GM12874 (cell line): ENCODE data around the gene ZNF566.

ENCODE experiments used
- TF ChIP-seq, protein P1 (sequence below): IDR thresholded peaks from 2 replicates; pipeline ENCODE4 v1.5.1; 2011; ENCODE audit warnings: low read depth, mild to moderate bottlenecking, control low read depth, low read length, moderate library complexity; ENCODE audit not compliant: insufficient read depth

The ZNF566 gene

DNA sequence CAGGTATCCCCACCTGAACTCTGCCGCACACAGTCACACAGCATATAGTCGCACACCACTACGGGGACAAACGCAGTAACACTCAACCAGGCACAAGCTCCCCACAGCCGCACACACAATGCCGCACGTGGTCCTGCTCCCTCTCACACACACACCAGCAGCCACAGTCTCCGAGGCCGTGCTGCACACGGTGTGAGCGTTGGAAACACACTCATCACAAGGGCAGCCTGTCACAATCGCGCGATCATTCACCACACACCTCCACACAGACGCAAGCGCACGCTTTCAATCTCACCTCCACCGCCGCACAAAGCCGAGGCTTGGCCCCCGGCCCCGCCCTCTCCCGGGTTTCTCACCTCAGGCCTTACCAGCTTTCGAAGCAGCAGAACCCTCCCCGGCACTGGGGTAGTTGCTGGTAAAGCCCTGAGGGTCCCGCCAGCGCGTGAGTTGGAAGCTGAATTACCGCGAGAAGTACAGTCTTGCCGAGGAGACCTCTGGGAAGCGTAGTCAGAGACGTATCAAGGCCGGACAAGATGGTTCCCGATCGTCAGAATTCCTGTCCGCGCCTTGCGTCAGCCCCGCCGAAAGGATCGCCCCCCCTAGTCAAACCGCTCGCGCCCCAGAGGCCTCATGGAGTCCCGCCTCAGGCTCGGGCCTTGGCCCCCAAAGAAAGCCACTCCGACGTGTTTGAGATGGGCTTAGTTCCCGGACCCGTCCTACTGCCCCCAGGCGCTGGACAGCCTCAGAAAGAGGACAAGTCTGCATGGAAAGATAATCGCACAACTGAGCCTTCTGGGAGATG lies at the start of gene ZNF566:
Gene ZNF566, minus strand, starts transcription at position 444 of the 802 bp plus-strand sequence. CDS start 13,004 bp downstream, outside the sequence.
- TF ChIP-seq, protein P1, sequence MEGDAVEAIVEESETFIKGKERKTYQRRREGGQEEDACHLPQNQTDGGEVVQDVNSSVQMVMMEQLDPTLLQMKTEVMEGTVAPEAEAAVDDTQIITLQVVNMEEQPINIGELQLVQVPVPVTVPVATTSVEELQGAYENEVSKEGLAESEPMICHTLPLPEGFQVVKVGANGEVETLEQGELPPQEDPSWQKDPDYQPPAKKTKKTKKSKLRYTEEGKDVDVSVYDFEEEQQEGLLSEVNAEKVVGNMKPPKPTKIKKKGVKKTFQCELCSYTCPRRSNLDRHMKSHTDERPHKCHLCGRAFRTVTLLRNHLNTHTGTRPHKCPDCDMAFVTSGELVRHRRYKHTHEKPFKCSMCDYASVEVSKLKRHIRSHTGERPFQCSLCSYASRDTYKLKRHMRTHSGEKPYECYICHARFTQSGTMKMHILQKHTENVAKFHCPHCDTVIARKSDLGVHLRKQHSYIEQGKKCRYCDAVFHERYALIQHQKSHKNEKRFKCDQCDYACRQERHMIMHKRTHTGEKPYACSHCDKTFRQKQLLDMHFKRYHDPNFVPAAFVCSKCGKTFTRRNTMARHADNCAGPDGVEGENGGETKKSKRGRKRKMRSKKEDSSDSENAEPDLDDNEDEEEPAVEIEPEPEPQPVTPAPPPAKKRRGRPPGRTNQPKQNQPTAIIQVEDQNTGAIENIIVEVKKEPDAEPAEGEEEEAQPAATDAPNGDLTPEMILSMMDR, result no peak

DNA sequence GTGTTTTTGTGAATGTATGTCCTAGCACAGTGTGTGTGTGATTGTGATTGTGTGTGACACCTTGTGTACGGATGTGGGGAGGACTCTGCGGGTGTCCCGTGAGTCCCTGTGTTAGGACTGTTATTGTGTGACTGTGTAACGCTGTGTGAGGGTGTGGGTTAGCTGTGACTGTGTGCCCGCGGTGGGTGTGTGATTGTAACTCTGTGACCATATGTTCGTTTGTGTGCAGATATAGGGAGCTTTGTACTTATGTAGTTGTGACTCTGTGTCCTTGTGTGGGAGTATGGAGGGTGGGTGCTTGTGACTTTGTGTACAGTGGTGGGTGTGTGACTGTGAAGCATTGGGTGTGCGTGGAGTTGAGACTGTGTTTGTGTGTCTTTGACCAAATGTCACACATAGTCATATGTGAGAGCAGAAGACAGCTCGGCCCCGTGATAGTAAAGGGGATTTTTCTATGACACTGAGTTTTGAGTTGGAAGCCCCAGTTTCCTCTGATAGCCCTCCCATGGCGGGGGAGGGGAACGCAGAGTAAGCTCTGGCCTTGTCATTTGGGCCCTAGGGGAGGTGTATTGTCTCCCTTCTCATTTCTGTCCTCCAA lies 39.7 kb upstream of the ZNF566 start:
- TF ChIP-seq, protein P1, result no peak

DNA sequence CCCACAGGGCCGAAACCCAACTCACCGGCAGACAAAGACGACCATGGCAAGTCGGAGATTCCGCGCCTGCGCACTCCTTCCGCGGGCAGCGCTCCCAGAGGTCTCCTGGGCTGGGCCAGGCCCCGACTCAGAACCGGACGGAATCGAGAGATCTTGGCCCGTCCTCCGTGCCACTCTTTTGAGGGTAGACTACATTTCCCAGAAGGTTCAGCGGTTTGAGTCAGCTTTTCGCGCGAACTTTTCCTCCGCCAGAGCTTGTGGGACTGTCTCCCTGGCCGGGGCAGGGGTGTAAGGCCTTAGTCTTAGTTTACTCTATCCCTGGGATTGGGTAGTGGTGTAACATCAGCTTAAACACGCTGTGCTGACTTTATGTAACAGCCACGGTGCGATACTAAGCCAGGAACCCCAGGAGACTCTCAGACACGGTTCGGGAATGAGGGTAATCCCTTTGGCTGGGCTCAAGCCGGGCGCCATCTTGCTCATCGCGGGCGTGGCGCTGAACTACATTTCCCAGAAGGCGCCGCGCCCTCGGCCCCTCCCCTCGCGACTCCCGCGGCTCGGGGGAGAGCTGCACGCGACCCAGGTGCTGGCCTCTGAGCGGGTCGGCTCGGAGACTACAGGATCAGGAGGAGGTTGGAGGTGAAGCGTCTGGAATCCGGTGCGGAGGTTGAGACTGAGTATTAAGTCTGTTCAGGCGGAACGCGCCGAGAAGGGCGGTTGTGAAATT lies 39.0 kb upstream of the ZNF566 start, which contains the start of gene ZNF260:
Gene ZNF260, minus strand, starts transcription at position 78 of the 727 bp plus-strand sequence. CDS start 13,033 bp downstream, outside the sequence.
- TF ChIP-seq, protein P1, result no peak

DNA sequence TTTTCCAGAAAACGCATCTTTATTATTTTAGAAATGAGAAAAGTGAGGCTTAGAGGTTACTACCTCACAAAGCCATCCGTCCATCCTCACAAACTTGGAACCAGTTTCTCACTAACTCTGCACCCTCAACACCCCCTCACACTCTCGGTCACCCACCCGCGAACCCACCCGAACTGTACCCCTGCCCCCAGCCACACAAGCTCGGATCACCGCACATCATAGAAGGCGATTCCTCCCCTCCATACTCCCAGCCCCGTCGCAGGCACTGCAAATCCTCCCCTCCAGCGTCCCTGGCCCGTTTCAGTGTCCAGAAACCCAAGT lies 38.5 kb upstream of the ZNF566 start:
- TF ChIP-seq, protein P1, result no peak

DNA sequence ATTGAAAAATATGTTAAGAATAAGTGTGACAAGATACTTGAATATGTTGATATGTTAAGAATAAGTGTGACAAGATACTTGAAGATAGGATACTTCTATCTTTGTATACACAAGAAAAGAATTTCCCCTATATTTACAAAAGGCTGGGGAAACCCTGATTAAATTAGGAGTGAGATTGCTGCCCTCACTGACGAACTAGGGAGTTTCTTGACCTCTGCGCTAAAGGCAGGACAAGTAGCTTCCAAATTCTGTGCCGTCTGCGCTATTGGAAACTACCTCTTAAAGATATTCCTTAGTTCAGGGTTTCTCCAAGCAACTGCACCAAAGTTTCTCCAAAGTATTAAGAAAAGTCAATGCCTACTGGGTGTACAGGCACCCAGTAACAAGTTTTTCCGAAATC lies 38.0 kb upstream of the ZNF566 start:
- TF ChIP-seq, protein P1, result no peak

DNA sequence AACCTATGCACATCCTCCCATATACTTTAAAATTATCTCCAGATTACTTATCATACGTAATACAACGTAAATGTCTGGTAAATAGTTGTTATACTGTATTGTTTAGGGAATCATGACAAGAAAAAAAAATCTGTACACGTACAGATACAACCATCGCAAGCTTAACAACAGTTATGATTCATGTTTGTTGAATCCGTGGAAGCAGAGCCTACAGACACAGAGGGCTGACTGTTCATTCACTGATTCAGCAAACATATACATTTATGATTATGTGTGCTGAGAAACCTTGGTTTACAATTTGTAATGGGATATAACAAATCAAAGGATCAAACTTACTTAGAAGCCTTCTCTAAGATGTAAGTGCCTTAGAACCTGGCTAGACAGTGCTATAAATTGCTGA lies 37.2 kb upstream of the ZNF566 start:
- TF ChIP-seq, protein P1, result no peak

DNA sequence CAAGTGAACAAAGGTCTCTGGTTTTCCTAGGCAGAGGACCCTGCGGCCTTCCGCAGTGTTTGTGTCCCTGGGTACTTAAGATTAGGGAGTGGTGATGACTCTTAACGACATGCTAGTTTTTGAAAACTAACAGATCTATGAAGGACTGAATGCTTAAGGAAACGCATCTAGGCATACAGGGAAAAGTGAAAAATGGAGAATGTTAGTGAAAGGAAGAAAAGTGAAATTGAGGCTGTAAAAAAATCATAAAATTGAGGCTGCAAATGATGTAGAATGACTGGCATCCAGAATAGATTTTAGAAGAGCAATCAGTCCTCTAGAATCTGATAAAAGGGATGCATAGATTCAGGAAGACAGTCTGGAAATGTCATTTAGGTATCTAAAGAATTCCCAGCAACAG lies 35.3 kb upstream of the ZNF566 start:
- TF ChIP-seq, protein P1, result no peak
